ENCODE results near the gene RABL6.

DNA sequence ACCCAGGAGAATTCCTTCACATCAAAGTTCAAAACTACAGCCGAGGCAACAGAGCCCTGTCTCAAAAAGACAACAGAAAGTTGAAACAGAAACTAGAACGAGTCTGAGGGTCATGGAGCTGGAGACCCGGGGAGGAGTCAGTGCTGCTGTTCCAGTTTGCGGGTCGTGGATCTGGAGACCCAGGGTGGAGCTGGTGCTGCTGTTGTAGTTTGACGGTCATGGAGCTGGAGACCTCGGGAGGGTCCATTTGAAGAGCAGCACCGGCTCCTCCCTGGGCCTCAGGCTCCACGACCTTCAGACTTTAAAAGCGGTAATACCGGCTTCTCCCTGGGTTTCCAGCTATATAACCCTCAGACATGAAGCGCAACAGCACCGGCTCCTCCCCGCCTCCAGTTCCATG is 30.4 kb upstream of the RABL6 start:
- TF ChIP-seq ARNTL (CRISPR knock-in tag; IDR thresholded peaks at IDR 0.05; ENCODE audit: borderline replicate concordance, low read depth) = no peak
- no peak for TF ChIP-seq CREB5 (CRISPR knock-in tag; IDR thresholded peaks at IDR 0.05; ENCODE audit: low read depth)
- TF ChIP-seq SNAI2 (CRISPR knock-in tag; IDR thresholded peaks at IDR 0.05) = no peak
- no peak for TF ChIP-seq TOX (CRISPR knock-in tag; IDR thresholded peaks at IDR 0.05; ENCODE audit: borderline replicate concordance)
- TF ChIP-seq PPARA (CRISPR knock-in tag; IDR thresholded peaks at IDR 0.05; ENCODE audit: borderline replicate concordance) = no peak
- TF ChIP-seq ZNF8 (CRISPR knock-in tag; IDR thresholded peaks at IDR 0.05) = no peak
- TF ChIP-seq ZNF565 (CRISPR knock-in tag; conservative IDR thresholded peaks at IDR 0.05; ENCODE audit: low read depth) = no peak
- TF ChIP-seq ZC3H10 (CRISPR knock-in tag; IDR thresholded peaks at IDR 0.05) = no peak
- TF ChIP-seq ZFP3 (CRISPR knock-in tag; IDR thresholded peaks at IDR 0.05) = no peak
- no peak for TF ChIP-seq ESRRG (CRISPR knock-in tag; IDR thresholded peaks at IDR 0.05)
- TF ChIP-seq PATZ1 (CRISPR knock-in tag; IDR thresholded peaks at IDR 0.05; ENCODE audit: borderline replicate concordance) = no peak
- no peak for TF ChIP-seq BACH2 (CRISPR knock-in tag; IDR thresholded peaks at IDR 0.05; ENCODE audit: borderline replicate concordance)
- TF ChIP-seq ZNF70 (CRISPR knock-in tag; IDR thresholded peaks at IDR 0.05) = no peak

All from SK-N-SH treated with all-trans-retinoic acid at 6 μM for 48 hours (cell line).